ENCODE results near the gene TNRC6B. TPM values are rescaled to one million over a fixed set of nuclear protein-coding genes. Genes with fewer than 3 reads are reported as not detected.

The TNRC6B gene
- total and polyA plus RNA-seq, 2 of the 13 experiments (the other 11 are each of a cell fraction or from before 2014, with no cell fraction given) = 8.9 to 13.2 TPM

- H3K27ac ChIP-seq (ENCODE audit: extremely low read length, insufficient read depth, low read length) = no peak overlapping the region
- no peak overlapping the region for H2AFZ ChIP-seq (ENCODE audit: low read length)
- H3K9me3 ChIP-seq (ENCODE audit: low read length) = no peaks in the 10 kb centered on the region
- peaks cover 5 to 13% of the 10 kb centered on the region in 2 experiments; a peak in 3 of 5 replicates for H3K36me3 ChIP-seq (replicated peaks in 1 of 2; ENCODE audit: control insufficient read depth in 1 of 2, insufficient read depth in 2 of 2, low read length in 2 of 2)
- 95% methylated on average over 8 of the region's 8 CpGs for WGBS (ENCODE audit: low lambda C conversion rate)
- no peak for ATAC-seq
- peaks cover 14% of the 10 kb centered on the region for H4K20me1 ChIP-seq (ENCODE audit: insufficient read depth, low read length)
- ChIA-PET POLR2A (interaction anchor here (0.6 kb wide), 1 partner anchor 136 kb away, joined by 5 read pairs; no protein-coding TSS in a partner anchor), CTCF (ENCODE audit: low intra/inter-chr PET ratio, low total read pairs) (no interaction called here)
- FAIRE-seq = no peak
- BruUV-seq (replicated peaks) = no TSS peak
- H3K9ac ChIP-seq (ENCODE audit: insufficient read depth, low read depth, low read length) = no peak overlapping the region
- no peaks in the 10 kb centered on the region for H3K4me1 ChIP-seq (ENCODE audit: insufficient read depth, low read length)
- no peak for DNase-seq (ENCODE audit: low spot score)
- H3K27me3 ChIP-seq (ENCODE audit: control insufficient read depth in 1 of 2, insufficient read depth in 2 of 2, low read length in 2 of 2) = no peaks in the 10 kb centered on the region
- TF ChIP-seq NFE2L2 (IDR thresholded peaks at IDR 0.05; ENCODE audit: low read length) = no peak
- no peak for TF ChIP-seq ZNF33B (CRISPR knock-in tag; IDR thresholded peaks at IDR 0.05)
- TF ChIP-seq EHMT2 (IDR thresholded peaks at IDR 0.05; ENCODE audit: borderline replicate concordance, low read depth, low read length) = no peak
- TF ChIP-seq FOXA3 (CRISPR knock-in tag; IDR thresholded peaks at IDR 0.05) = no peak
- TF ChIP-seq RBM22 (optimal IDR thresholded peaks at IDR 0.05; ENCODE audit: low read length) = no peak
- TF ChIP-seq ZBTB49 (CRISPR knock-in tag; IDR thresholded peaks at IDR 0.05; ENCODE audit: borderline replicate concordance) = no peak
- TF ChIP-seq FOSL2 (CRISPR knock-in tag; IDR thresholded peaks at IDR 0.05) = no peak
- no peak for TF ChIP-seq BRF2 (CRISPR knock-in tag; IDR thresholded peaks at IDR 0.05)
- TF ChIP-seq ZNF274 (CRISPR knock-in tag; IDR thresholded peaks at IDR 0.05) = no peak
- TF ChIP-seq HOXA5 (CRISPR knock-in tag; IDR thresholded peaks at IDR 0.05) = no peak
- no peak overlapping the region for H3K4me3 ChIP-seq (replicated peaks in 1 of 3; ENCODE audit: insufficient read depth in 1 of 3, low read depth in 2 of 3, low read length in 3 of 3)
- intact Hi-C loops (cut with micrococcal nuclease; ENCODE audit: unreplicated experiment) (no loop called here), in situ Hi-C loops (cut with HindIII; ENCODE audit: extremely low pct_ligation_motif_present, low pct_unique_long_range_greater_than_20kb) (no loop called here)
- H3K79me2 ChIP-seq (ENCODE audit: insufficient read depth, low read length) = peaks cover 37% of the 10 kb centered on the region
- no peak overlapping the region for H3K4me2 ChIP-seq (ENCODE audit: low read depth, low read length)
Measured at GRCh38 chr22:40233886-40234285, 56.2 kb downstream of the TNRC6B start.
